KMS-11 (cell line): ENCODE measurements around the gene LPIN2.
"Not testable (repeated sequence)": the region's sequence is repeated elsewhere in the genome, so short reads cannot be mapped to it uniquely, and the experiment has no call there.

Experiments used
- H2AFZ ChIP-seq: fragments of 200-600 bp; sonication (generic); 2 replicates; pipeline ENCODE4 v1.6.1; 2016; ENCODE audit warnings: antibody characterized with exemption, mixed run types, low read depth
- H3K27ac ChIP-seq: fragments of 200-600 bp; sonication (generic); 2 replicates; pipeline ENCODE4 v1.6.1; 2016; ENCODE audit warnings: mild to moderate bottlenecking, mixed run types
- H3K27me3 ChIP-seq: fragments of 200-600 bp; sonication (generic); 2 replicates; pipeline ENCODE4 v1.6.1; 2017; ENCODE audit warnings: mild to moderate bottlenecking, low read depth, mixed run types, moderate library complexity; ENCODE audit not compliant: insufficient read depth
- H3K36me3 ChIP-seq: fragments of 200-600 bp; sonication (generic); 2 replicates; pipeline ENCODE4 v1.6.1; 2017; ENCODE audit warnings: mild to moderate bottlenecking, mixed run types; ENCODE audit not compliant: insufficient read depth
- H3K4me1 ChIP-seq: fragments of 200-600 bp; sonication (generic); 2 replicates; pipeline ENCODE4 v1.6.1; 2016; ENCODE audit warnings: mild to moderate bottlenecking, low read depth, mixed run types; ENCODE audit not compliant: poor library complexity, severe bottlenecking
- H3K4me2 ChIP-seq: fragments of 200-600 bp; sonication (generic); 2 replicates; pipeline ENCODE4 v1.7.0; 2016; ENCODE audit warnings: mild to moderate bottlenecking, mixed run types
- H3K4me3 ChIP-seq: fragments of 200-600 bp; sonication (generic); IDR thresholded peaks from 2 replicates; pipeline ENCODE4 v1.6.1; 2017; ENCODE audit warnings: low read depth, low read length, mixed read lengths; ENCODE audit not compliant: insufficient read depth
- H3K79me2 ChIP-seq: fragments of 200-600 bp; sonication (generic); 2 replicates; pipeline ENCODE4 v1.6.1; 2016; ENCODE audit warnings: low read depth, mixed run types; ENCODE audit not compliant: insufficient read depth
- H3K9ac ChIP-seq: fragments of 200-600 bp; sonication (generic); 2 replicates; pipeline ENCODE4 v1.6.1; 2016; ENCODE audit warnings: mild to moderate bottlenecking, mixed run types
- H4K20me1 ChIP-seq: fragments of 200-600 bp; sonication (generic); 2 replicates; pipeline ENCODE4 v1.6.1; 2016; ENCODE audit warnings: mild to moderate bottlenecking, mixed run types; ENCODE audit not compliant: insufficient read depth
- TF ChIP-seq, protein P1 (sequence below): fragments of 200-600 bp; sonication (generic); conservative IDR thresholded peaks from 2 replicates; pipeline ENCODE4 v1.6.1; 2017; ENCODE audit warnings: low read depth, mild to moderate bottlenecking, antibody characterized with exemption, low read length, moderate library complexity, mixed read lengths

The LPIN2 gene

DNA sequence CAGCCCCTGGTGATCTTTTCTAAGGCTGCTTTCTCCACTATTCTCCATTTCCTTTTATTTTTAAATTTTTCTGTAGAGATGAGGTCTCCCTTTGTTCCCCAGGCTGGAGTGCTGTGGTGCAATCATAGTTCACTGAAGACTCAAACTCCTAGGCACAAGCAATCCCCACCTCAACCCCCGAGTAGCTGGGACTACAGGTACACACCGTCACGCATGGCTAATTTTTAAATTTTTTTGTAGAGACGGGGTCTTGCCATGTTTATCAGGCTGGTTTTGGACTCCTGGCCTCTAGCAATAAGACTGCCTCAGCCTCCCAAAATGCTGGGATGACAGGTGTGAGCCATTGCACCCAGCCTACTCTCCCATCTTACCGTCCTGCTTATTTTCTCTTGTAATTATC, 22.7 kb upstream of the LPIN2 start:
- H3K27ac ChIP-seq: no peak overlapping the region
- H3K27me3 ChIP-seq: no peaks in the 10 kb centered on the region
- no peaks in the 10 kb centered on the region for H3K79me2 ChIP-seq
- H3K4me1 ChIP-seq: peaks cover 23% of the 10 kb centered on the region
- H3K36me3 ChIP-seq: no peaks in the 10 kb centered on the region
- H4K20me1 ChIP-seq: no peaks in the 10 kb centered on the region
- no peak overlapping the region for H2AFZ ChIP-seq
- no peak overlapping the region for H3K4me3 ChIP-seq
- H3K9ac ChIP-seq: no peak overlapping the region
- TF ChIP-seq, protein P1, sequence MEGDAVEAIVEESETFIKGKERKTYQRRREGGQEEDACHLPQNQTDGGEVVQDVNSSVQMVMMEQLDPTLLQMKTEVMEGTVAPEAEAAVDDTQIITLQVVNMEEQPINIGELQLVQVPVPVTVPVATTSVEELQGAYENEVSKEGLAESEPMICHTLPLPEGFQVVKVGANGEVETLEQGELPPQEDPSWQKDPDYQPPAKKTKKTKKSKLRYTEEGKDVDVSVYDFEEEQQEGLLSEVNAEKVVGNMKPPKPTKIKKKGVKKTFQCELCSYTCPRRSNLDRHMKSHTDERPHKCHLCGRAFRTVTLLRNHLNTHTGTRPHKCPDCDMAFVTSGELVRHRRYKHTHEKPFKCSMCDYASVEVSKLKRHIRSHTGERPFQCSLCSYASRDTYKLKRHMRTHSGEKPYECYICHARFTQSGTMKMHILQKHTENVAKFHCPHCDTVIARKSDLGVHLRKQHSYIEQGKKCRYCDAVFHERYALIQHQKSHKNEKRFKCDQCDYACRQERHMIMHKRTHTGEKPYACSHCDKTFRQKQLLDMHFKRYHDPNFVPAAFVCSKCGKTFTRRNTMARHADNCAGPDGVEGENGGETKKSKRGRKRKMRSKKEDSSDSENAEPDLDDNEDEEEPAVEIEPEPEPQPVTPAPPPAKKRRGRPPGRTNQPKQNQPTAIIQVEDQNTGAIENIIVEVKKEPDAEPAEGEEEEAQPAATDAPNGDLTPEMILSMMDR: no peak
- H3K4me2 ChIP-seq: no peak overlapping the region

DNA sequence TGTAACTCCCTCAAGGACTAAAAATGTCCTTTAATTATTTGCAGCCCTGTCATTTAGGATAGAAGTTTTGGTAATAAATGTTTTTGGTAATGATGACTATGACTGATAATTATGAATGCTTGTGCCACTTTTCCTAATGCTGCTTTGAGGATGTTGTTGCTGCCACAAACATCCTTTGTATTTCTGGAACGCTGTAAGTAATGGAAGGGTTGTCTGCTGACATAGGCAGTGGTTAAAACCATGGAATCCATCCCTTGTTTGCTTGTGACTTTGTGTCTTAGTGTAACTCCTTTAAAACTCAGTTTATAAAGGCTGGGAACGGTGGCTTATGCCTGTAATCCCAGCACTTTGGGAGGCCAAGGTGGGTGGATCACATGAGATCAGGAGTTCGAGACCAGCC, 19.8 kb upstream of the LPIN2 start:
- H2AFZ ChIP-seq: no peak overlapping the region
- no peaks in the 10 kb centered on the region for H3K27me3 ChIP-seq
- H3K27ac ChIP-seq: no peak overlapping the region
- no peaks in the 10 kb centered on the region for H3K36me3 ChIP-seq
- H3K4me2 ChIP-seq: no peak overlapping the region
- H4K20me1 ChIP-seq: no peaks in the 10 kb centered on the region
- H3K4me3 ChIP-seq: no peak overlapping the region
- TF ChIP-seq, protein P1: no peak
- H3K4me1 ChIP-seq: peaks cover 19% of the 10 kb centered on the region
- no peaks in the 10 kb centered on the region for H3K79me2 ChIP-seq
- H3K9ac ChIP-seq: no peak overlapping the region

DNA sequence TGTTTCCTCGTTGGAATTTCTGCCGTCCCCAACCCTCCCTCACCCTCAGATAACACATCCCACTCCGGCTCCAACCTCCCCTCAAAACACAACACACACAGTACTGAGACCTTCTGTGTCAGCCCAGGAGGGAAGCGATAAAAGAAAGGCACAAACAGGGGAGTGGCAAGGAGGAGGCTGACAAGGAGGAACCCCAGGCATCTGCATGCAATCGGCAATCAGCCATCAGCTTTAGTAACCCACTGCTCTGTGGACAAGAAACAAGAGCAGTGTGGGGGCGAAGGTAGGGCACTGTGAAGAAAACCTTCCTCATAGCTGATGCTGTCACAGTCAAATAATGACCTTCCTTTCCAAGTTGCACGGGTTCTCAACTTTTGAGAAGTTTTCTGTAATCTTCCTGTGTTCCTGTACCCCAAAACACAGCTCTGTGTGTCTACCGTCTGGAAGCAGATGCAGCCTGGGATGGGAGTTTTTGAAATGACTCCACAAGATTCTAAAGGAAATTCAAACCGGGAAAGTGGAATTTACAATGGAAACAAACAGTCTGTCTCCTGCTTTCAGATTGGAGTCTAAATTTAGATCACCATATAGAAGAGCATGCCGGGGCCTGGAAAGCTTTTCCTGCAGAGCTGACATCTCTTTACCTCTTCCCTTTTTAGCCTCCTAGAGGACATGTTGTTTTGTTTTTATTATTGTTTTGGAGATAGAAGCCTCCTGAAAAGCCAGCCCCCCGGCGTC, 16.4 kb upstream of the LPIN2 start:
- TF ChIP-seq, protein P1: no peak
- no peaks in the 10 kb centered on the region for H3K4me1 ChIP-seq
- no peaks in the 10 kb centered on the region for H3K36me3 ChIP-seq
- no peak overlapping the region for H3K9ac ChIP-seq
- H3K27ac ChIP-seq: no peak overlapping the region
- H3K79me2 ChIP-seq: no peaks in the 10 kb centered on the region
- H3K27me3 ChIP-seq: no peaks in the 10 kb centered on the region
- no peak overlapping the region for H2AFZ ChIP-seq
- no peak overlapping the region for H3K4me2 ChIP-seq
- H3K4me3 ChIP-seq: no peak overlapping the region
- H4K20me1 ChIP-seq: no peaks in the 10 kb centered on the region

DNA sequence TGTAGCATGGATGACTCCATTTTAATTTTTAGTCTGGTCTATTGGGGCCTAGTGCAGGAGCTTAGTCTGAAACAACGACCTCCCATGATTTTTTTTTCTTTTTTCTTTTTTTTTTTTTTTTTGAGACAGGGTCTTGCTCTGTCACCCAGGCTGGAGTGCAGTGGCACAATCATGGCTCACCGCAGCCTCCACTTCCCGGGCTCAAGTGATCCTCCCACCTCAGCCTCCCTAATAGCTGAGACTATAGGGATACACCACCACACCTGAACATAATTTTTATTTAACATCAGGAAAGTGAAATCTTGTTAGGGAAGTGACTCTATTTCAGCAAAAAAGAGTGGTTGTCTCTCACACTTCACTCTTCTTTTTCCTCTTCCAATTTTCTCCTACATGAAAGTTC, 15.2 kb upstream of the LPIN2 start:
- H3K9ac ChIP-seq, H3K27ac ChIP-seq, H3K79me2 ChIP-seq, H3K4me2 ChIP-seq, H3K27me3 ChIP-seq, H3K4me3 ChIP-seq, H3K36me3 ChIP-seq, H2AFZ ChIP-seq, H3K4me1 ChIP-seq, H4K20me1 ChIP-seq: not testable (repeated sequence)

DNA sequence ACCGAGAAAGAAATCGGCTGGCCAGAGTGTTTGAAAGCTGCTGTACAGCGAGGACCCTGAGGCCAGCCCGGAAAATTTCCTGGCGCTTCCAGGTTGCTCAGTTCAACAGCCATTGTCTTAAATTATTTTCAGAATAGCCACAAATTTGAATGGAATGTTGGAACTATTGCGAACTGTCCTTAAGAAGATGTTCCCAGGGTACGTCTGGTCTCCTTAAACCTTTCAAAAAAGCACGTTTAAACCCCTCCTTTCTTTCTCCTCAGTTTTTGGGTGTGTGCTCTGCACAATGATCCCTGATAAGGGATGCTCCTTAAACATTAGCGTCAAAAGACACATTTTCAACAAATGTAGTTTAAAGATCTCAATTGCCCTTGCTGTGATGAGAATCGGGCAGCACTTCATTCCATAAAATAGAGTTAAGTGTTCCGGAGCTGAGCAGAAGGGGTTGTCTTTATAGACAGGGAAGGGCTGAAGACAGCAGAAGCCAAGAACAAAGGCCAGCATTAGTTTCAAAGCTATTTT, 14.5 kb upstream of the LPIN2 start:
- H3K79me2 ChIP-seq: no peaks in the 10 kb centered on the region
- no peak overlapping the region for H3K27ac ChIP-seq
- no peaks in the 10 kb centered on the region for H3K36me3 ChIP-seq
- no peaks in the 10 kb centered on the region for H4K20me1 ChIP-seq
- H2AFZ ChIP-seq: no peak overlapping the region
- H3K9ac ChIP-seq: no peak overlapping the region
- H3K4me1 ChIP-seq: no peaks in the 10 kb centered on the region
- TF ChIP-seq, protein P1: no peak
- no peak overlapping the region for H3K4me3 ChIP-seq
- no peak overlapping the region for H3K4me2 ChIP-seq
- H3K27me3 ChIP-seq: no peaks in the 10 kb centered on the region
